ENCODE measurements around the gene BLTP2.

GRCh38 chr17:28626818-28627217 is 18.1 kb downstream of the BLTP2 start:
- no peak for TF ChIP-seq POLR2AphosphoS5 (IDR thresholded peaks at IDR 0.05)
- TF ChIP-seq POLR2A (IDR thresholded peaks at IDR 0.05), result no peak
- TF ChIP-seq, protein P1, sequence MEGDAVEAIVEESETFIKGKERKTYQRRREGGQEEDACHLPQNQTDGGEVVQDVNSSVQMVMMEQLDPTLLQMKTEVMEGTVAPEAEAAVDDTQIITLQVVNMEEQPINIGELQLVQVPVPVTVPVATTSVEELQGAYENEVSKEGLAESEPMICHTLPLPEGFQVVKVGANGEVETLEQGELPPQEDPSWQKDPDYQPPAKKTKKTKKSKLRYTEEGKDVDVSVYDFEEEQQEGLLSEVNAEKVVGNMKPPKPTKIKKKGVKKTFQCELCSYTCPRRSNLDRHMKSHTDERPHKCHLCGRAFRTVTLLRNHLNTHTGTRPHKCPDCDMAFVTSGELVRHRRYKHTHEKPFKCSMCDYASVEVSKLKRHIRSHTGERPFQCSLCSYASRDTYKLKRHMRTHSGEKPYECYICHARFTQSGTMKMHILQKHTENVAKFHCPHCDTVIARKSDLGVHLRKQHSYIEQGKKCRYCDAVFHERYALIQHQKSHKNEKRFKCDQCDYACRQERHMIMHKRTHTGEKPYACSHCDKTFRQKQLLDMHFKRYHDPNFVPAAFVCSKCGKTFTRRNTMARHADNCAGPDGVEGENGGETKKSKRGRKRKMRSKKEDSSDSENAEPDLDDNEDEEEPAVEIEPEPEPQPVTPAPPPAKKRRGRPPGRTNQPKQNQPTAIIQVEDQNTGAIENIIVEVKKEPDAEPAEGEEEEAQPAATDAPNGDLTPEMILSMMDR (IDR thresholded peaks at IDR 0.05), result no peak

Measured in transverse colon (tissue), 4 donors.